ENCODE results near the gene RUFY3.

DNA sequence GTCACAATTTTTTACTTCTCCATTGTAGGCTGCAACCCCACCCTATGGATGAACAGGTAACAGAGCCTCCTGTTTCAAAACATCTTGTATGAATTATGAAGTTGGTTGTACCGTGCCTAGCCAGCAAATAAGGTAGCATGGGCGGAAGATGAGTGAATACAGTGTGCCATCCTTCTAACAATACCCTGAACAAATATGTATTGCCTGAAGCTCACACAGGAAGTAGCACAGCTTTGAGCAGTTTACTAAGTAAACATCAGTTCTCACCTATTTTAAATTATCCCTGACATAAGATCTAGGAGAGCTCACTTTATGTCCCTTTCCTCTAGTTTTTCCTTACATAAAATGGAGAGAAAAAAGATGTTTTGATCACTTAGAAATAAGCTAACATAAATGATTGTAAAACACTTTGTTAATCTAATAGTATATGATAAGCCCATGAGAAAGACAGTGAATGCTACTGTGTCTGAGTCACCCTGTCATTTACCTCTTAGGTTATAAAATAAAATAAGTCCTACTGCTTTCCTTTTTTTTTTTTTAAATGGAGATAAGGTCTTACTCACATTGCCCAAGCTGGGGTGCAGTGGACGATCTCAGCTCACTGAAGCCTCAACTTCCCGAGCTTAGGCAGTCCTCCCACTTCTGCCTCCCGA, 81.3 kb downstream of the RUFY3 start:
- TF ChIP-seq POLR2A (IDR thresholded peaks at IDR 0.05; ENCODE audit: low read depth, low read length) (no peak), POLR2AphosphoS5 (IDR thresholded peaks at IDR 0.05; ENCODE audit: low read depth, low read length) (no peak)
